NCI-H446 (cell line): ENCODE measurements around the gene TRAK2.

Source experiments
- DNase-seq, 2 experiments: peaks; one replicate each; lab custom pipeline; 2025; lab: John Stamatoyannopoulos, UW

The TRAK2 gene

GRCh38 chr2:201361078-201361733 is 90.1 kb downstream of the TRAK2 start:
- no peak for DNase-seq

- DNase-seq = no peak
Observed at GRCh38 chr2:201360256-201360655, 91.0 kb downstream of the TRAK2 start.

- DNase-seq = no peak
Observed at GRCh38 chr2:201358684-201359083, 92.6 kb downstream of the TRAK2 start.

GRCh38 chr2:201357221-201357620 is 94.0 kb downstream of the TRAK2 start, which contains the start of gene FLACC1:
Gene FLACC1, minus strand, starts transcription at chr2:201357345. Its CDS starts 5,941 bp downstream, at chr2:201351404.
- no peak for DNase-seq

- no peak for DNase-seq
Observed at GRCh38 chr2:201353116-201353515, 98.1 kb downstream of the TRAK2 start.

GRCh38 chr2:201350879-201351278 is 100.4 kb downstream of the TRAK2 start:
- DNase-seq = no peak

- DNase-seq = no peak
Observed at GRCh38 chr2:201349601-201350000, 101.7 kb downstream of the TRAK2 start.

GRCh38 chr2:201348758-201349157 is 102.5 kb downstream of the TRAK2 start:
- no peak for DNase-seq

GRCh38 chr2:201347138-201347537 is 104.1 kb downstream of the TRAK2 start:
- no peak for DNase-seq

- DNase-seq = no peak
Observed at GRCh38 chr2:201345625-201346213, 105.5 kb downstream of the TRAK2 start.

GRCh38 chr2:201344663-201345366 is 106.4 kb downstream of the TRAK2 start:
- no peak for DNase-seq

- no peak for DNase-seq
Observed at GRCh38 chr2:201343559-201343958, 107.7 kb downstream of the TRAK2 start.

GRCh38 chr2:201342923-201343322 is 108.3 kb downstream of the TRAK2 start:
- DNase-seq = no peak

- DNase-seq = no peak
Observed at GRCh38 chr2:201329409-201329808, 121.8 kb downstream of the TRAK2 start.

- no peak for DNase-seq
Observed at GRCh38 chr2:201327678-201328077, 123.6 kb downstream of the TRAK2 start.
